ENCODE measurements around the gene LIPK.
"Not testable (repeated sequence)": the region's sequence is repeated elsewhere in the genome, so short reads cannot be mapped to it uniquely, and the experiment has no call there.

Gene LIPK, protein sequence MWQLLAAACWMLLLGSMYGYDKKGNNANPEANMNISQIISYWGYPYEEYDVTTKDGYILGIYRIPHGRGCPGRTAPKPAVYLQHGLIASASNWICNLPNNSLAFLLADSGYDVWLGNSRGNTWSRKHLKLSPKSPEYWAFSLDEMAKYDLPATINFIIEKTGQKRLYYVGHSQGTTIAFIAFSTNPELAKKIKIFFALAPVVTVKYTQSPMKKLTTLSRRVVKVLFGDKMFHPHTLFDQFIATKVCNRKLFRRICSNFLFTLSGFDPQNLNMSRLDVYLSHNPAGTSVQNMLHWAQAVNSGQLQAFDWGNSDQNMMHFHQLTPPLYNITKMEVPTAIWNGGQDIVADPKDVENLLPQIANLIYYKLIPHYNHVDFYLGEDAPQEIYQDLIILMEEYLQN

DNA sequence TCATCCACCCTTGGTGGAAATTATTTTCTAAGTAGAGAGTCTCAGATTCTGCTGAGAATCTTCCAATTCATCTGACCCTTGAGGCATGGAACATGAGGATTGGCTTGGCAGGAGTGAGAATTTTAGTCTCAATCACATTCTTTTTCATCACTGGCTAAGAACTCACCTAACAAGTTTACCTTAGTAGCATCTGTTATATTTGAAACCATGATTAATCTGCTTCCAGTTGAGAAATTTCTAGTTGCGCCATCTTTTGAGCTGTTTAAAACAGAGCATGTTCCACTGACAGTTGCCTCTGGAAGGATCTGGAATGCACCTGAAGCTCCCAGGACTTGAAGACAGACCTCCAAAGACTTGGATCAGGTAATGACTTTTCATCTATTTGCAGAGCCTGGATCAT, at the start of gene LIPK:
TSS of gene LIPK (plus strand) at position 292 of the 400 bp plus-strand sequence. CDS start 18,295 bp downstream, outside the sequence.
- no peak for DNase-seq

DNA sequence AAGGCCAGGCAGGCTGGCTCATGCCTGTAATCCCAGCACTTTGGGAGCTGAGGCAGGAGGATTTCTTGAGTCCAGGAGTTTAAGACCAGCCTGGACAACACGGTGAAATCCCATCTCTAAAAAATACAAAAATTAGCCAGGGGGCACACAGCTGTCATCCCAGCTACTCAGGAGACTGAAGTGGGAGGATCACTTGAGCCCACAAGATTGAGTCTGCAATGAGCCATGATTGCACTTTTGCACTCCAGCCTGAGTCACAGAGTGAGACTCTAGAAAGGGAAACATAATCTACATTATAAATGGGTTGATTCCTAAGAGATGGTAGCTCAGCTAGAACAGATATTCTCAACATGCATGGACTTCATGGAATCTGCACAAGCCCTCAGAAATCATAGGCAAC, 48.1 kb upstream of the LIPK start:
- DNase-seq = no peak

DNA sequence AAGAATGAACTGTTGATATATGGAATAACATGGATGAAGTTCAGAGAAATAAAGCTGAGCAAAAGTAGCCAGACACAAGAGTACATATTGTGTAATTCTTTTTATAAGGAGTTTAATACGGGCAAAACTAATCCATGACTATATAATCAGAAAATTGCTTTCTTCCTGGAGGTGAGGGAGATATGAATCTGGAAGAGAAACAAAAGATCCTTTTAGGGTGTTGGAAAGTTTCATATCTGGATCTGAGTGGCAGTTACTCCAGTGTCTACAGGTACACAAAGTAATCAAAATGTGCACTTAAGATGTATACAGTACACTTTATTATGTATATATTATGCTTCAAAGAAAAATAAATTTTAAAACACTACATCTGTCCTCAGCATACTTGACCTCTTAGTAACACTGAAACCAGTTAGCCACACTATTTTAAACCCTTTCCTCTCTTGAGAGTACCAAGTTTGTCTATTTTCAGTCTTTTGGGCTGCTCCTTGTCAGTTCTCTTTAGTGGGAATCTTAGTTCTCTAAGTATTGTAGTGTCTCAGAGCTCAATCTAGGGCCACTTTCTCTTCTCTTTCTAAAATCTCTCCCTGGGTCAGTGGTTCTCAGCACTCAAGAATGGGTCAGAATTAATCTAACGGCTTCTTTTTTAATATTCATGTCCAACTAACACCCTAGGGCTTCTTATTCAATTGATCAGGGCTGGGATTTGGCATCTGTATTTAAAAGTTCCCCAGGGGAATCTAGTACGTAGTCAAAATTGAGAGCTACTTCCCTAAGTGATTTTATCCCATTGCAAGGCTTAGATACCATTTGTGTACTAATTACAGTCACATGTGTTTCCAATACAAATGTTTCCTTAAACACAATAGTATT, 46.1 kb upstream of the LIPK start:
- no peak for DNase-seq

DNA sequence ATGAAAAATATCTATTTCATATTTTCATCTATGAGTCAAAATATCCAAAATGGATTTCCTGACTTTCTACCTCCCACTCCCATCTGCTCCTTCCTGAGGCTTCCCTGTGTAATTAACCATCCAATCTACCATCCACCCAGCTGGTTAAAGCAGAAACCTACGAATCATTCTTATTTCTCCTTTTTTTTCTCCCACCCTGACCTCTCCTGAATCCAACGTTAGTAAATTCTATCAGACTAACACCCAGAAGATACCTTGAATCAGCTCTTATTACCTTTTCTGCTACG, 45.5 kb upstream of the LIPK start:
- no peak for DNase-seq

DNA sequence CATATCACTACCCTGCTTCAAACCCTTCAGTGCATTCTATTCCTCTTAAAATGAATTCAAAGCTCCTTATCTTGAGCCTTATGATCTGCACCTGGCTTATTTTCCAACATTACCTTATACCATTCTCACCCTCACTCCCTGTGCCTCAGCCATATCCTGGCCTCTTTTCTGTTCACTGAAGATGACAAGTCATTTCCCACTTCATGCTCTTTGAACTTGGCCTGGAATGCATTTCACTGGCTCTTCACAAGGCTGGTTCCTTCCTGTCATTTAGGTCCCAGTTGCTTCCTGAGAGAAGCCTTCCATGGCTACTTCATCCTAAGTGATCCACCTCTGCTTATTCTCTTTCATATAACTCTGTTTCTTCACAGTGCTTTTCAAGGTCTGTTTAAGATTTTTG, 45.0 kb upstream of the LIPK start:
- DNase-seq = no peak

DNA sequence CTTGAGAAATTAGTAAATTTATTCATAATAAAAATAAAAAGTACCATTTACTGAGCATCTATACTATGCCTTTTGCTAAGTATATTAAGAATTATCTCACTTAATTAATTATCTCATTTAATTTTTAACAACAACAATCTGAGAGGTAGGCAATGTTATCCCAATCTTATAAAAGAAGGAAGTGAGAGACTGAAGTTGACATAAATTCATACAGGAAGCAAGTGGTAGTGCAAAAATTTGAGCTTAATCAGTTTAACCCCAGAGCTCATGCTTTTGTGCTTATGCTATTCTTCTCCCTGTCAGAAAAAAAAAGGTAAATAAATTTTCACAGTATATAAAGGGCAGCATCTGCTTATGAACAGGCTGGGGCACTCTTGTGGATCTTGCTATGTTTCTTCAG, 44.5 kb upstream of the LIPK start:
- DNase-seq = no peak

DNA sequence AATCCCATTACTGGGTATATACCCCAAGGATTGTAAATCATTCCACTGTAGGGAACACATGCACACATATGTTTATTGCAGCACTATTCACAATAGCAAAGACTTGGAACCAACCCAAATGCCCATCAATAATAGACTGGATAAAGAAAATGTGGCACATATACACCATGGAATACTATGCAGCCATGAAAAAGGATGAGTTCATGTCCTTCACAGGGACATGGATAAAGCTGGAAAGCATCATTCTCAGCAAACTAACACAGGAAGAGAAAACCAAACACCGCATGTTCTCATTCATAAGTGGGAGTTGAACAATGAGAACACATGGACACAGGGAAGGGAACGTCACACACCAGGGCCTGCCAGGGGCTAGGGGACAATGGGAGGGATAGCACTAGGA, 42.9 kb upstream of the LIPK start:
- DNase-seq = not testable (repeated sequence)

DNA sequence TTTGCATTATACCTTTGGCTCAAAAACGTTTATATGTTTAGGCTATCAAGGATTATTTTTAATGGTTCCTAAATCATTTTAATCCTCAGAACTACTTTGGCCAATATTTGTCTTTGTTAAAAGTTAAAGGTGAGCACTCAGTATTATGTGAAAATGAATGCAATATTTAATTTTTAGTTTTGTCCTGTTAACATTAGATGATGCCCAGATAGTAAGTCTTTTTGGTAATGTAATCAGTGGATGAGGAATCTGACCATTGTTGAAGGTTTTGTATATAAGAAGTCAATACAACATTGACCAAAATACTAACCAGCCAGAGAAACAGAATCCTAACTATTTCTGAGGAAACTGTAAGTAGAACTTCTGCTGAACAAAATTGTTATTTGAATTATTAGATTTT, 41.9 kb upstream of the LIPK start, which contains the start of gene LIPF:
TSS of gene LIPF (plus strand) at position 301 of the 400 bp plus-strand sequence. CDS start 2,856 bp downstream, outside the sequence.
- DNase-seq = no peak

DNA sequence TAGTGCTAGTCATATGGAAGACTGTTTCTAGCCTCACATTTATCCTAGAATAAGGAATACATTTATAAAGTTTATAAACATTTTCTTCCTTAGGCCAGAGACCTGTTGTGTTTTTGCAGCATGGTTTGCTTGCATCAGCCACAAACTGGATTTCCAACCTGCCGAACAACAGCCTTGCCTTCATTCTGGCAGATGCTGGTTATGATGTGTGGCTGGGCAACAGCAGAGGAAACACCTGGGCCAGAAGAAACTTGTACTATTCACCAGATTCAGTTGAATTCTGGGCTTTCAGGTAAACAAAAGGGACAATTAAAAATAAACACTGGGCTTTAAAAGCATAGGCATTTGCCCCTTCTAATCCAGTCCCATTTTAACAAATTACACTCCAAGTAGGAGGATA, 37.6 kb upstream of the LIPK start:
- DNase-seq = no peak

DNA sequence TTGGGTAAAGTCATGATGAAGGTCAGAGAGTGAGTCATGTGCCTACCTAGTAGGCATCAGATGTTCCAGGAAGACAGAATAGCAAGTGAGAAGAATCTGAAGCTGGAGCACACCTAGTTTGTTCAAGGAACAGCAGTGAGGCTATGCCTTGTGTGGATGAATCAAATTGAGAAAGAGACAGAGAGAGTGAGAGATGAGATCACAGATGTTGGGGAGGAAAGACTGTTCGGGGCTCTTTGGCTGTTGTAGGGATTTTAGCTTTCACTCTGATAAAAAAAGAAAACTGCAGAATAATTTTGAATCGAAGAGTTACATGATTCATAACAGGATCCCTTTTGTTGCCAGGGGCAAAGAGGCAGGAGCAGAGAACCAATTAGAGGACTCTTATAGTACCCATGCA, 35.6 kb upstream of the LIPK start:
- DNase-seq = no peak

DNA sequence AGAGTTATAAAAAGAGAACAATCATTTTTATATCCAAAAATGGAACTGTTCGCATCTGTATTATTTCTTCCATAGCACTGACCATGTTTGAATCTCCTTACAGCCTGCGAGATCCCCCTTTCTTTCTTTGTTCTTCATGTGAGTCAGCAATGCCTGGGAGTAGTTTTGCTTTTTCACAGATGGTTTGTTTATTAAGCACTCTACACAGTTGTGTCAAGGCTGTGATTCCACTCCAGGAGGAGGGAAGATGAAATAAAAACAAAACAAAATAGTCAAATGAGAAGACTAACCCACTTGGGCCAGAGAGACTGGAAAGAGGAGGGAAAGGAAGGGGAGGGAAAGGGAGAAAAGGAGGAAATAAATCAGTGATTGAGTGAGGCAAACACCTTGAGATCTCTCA, 34.0 kb upstream of the LIPK start:
- no peak for DNase-seq

DNA sequence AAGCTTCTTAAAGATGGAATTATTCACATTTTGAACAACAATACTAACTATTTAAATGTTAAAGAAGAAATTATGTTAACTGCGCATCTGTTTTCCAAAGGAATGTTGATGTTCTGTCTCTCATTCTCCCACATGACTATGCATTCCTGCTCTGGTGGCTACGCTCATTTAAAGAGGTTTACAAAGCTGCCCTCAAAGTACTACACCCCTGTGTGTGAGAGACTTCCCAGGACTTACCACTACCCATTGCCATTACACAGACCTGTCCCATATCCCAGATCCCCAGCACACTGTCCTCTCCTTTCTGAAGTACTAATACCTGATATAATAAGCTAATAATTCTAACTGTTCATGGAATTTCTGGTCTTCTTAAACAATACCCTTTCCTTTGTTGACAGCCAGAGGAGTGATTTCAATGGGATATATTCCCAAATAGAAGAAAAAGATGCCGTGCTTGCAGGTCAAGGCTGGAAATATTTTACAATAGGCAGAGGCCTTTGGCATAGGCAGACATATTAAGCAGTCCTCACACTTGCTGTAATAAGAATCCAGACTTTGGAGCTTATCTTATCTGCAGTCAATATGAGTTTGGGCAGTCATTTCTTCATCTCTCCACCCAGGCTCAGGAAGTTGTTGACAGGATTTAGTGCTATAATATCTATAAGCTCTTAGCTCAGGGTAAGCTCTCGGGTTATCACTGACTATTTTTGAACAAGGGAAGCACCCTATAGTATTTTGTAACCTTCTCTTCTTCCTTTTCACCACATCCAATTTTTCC, 29.6 kb upstream of the LIPK start:
- no peak for DNase-seq

DNA sequence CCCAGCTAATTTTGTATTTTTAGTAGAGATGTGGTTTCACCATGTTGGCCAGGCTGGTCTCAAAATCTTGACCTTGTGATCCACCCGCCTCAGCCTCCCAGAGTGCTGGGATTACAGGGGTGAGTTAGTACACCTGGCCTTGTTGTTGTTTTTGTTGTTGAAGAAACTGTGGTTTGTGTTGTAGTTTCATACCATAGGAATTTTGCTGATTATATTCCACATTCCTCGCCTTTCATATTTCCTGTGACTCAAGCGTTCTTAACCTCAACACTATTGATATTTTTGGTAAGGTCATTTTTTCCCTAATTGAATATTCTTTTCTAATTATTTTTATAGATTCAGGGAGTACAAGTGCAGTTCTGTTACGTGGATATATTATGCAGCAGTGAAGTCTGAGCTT, 25.1 kb upstream of the LIPK start:
- no peak for DNase-seq

DNA sequence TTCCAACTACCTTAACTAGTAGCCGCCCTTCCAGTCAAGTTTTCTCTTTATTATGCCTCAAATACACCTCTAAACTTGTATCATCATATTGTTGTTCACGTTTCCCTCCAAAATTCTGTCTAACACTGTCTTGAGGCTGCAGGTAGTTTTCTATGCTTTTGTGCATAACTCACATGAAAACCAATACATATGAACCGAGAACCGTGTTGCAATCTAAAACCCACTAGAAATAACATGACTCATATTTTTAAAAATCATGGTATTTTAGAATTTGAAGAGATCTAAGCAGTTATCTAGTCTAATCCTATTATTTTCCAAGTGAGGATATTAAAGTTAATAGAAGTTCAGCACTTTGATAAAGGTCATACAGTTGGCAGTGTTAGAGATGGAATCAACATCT, 23.6 kb upstream of the LIPK start:
- no peak for DNase-seq

DNA sequence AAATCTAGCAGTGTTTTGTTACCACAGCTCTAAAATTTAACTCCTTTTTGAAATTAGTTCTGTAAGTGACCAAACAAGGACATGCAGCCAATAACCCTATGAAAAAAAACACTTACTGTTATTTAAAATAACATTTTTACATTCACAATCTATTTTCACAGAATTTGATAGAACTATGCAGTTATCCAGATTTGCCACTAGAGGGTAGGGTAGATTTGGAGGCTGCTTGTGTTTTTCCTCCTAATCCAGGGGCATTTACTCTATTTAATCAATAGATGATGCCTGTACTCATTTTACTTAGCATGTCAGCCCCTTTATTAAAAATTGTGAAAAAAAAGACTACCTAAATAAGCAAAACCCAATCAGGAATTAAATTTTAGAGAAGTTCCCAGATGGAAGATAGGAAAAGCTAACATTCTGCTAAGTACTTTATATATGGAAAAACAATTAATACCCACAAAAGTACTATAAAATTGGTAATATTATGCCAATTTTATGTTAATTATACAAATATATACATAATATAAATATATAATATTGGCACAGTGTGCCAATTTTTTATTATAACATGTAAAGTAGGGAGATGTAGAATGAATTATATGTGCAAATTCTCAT, 18.1 kb upstream of the LIPK start:
- no peak for DNase-seq

DNA sequence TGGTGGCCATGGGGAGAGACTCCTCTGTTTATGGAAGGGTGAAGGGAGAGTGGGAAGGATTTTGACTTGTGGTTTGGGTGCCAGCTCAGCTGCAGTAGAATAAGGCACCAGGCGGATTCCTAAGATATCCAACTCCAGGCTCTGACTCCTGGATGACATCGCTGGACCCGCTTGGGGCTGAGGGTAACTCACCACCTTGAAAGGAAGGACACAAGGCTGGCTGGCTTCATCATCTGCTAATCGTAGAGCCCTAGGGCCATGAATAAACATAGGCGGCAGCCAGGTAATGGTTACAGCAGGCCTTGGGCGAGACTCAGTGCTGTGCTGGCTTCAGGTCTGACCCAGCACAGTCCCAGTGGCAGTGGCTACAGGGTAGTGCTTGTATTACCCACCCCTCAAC, 16.7 kb upstream of the LIPK start:
- DNase-seq = no peak

DNA sequence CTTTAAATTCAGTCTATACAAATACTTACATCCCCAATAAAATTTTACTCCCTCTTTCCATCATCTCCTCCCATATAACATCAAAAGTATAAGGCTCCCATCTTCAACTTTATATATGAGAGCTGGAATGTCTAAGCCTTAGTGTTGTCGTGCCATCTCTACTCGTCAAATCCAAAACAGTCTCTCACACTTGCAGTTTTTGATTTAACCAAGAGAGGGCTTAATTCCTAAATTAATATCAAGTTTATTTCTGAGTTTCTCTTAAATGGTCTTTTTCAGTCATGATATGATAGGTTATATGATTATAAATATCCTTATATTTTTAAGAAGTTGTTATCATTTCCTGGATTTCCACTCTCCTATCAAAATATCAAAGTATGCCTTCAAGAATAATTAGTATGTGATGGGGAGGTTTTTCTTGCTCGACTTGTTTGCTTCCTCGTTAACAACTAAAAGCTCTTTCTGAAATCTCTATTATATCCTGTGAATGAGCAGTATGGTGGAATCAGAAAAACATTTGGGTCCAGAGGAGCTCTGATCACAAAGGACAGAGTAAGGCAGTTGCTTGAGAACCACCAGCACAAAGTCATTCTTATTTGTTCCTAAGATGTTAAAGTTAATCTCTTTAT, 12.5 kb upstream of the LIPK start:
- no peak for DNase-seq

DNA sequence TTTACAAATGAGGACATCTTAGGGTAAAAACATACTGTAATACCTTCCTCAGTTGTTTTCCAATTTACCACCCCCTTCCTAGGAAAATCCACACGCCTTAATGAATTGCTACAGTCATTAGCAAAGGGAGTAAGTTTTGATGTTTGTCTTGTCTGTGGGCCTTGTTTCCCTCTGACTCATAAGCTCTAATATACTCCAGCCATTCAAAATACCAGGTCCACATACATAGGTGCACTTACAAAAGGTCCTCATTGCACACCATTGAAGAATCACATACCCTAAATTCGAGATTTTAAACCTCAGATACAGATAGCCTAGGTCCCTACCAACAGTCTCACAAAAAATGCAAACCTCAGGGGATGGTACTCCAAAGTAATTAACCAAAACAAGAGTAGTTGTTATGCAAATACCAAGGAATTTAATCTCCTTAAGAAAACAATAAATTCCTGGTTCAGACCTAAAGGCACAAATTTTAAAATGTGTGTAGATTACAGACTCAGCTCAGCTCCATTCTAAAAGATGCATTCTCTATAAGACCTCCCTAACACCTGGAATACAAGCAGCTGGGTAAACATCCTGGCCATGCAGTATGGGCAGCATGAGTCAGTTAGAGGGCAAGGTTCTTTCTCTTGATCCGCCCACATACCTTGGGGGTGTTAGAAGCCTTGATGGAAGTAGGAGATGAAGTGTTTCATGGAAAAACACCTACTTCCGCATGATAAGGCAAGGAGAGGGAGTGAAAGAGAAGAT, 3.0 kb upstream of the LIPK start:
- DNase-seq = no peak

DNA sequence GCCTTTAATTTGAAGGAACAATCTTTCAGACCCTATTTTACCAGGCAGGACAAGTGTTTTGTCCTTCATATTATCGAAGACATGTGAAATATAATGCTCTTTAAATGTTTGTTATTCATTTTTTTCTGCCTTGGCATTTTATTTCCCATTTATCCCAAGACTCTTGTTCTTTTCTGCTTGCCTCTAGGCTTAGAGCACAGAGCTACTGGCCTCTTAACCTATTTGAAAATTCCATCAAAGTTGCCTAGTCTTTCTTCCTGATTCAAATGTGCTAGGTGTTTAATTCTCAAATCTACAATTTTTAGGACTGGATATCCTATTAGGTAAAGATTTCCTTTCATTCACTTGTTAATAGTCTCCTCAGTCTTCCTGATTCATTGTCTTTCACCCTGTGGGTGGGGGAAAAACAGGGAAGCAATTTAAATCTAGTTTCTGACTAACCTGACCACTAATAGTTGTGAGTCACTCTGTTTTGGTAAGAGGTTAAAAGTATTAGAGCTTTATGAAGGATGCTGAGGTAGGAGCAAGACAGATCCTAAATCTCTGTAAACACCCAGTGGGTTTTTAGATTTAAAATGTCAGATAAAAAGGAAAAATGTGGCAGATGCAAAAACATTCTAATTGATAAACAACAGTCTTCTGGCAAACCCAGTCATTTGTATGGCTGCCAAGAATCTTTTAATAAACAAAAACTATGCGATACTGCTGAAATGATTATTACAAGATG, 1.5 kb downstream of the LIPK start:
- no peak for DNase-seq

DNA sequence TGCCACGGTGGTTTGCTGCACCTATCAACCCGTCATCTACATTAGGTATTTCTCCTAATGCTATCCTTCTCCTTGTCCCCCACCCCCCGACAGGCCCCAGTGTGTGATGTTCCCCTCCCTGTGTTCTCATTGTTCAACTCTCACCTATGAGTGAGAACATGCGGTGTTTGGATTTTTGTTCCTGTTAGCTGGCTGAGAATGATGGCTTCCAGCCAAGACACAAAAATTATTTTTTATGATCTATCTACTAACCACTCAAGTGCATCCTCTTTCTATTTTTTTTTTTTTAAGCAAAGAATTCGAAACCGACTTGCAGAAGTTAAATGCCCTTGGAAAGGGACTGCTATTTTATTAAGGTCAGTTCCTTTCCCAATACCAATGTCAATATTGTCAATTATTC, 3.3 kb downstream of the LIPK start:
- DNase-seq = not testable (repeated sequence)
